PC-9 (cell line): Measurements from ENCODE around the gene FREM2. TPM values are rescaled to one million over a fixed set of nuclear protein-coding genes. Genes with fewer than 3 reads are reported as not detected.

Source experiments
- BruUV-seq: library from RNA; stranded (reverse); fragments of 400-500 nt; replicated peaks from 2 replicates; lab custom pipeline; 2021; lab: Mats Ljungman, UMichigan
- CTCF ChIA-PET: fragments of 300-600 bp; sonication (Branson Sonifier 250); formaldehyde crosslinking; loops from one replicate; lab custom pipeline; 2022; ENCODE audit warnings: antibody characterized with exemption; lab: Charles Lee
- POLR2A ChIA-PET: fragments of 300-600 bp; sonication (Branson Sonifier 250); formaldehyde crosslinking; loops from one replicate; lab custom pipeline; 2022; ENCODE audit warnings: antibody characterized with exemption; ENCODE audit not compliant: unreplicated experiment; lab: Charles Lee
- DNase-seq, 2 experiments: peaks; one replicate each; pipeline versions ENCODE4 v3.0.0 to v3.0.0-alpha.2; 2015 to 2022; ENCODE audit warnings: mixed read lengths in 1 of 2
- H2AFZ ChIP-seq: fragments of 200-600 bp; sonication (generic); 2 replicates; pipeline ENCODE4 v1.8.1; 2017; ENCODE audit warnings: antibody characterized with exemption
- H3F3A ChIP-seq: fragments of 200-600 bp; sonication (generic); 2 replicates; pipeline ENCODE4 v1.8.1; 2017; ENCODE audit warnings: antibody characterized with exemption, mild to moderate bottlenecking, low read depth; ENCODE audit not compliant: insufficient read depth
- H3K27ac ChIP-seq: fragments of 200-600 bp; sonication (generic); 2 replicates; pipeline ENCODE4 v1.6.1; 2016; ENCODE audit warnings: mixed run types
- H3K27me3 ChIP-seq: fragments of 200-600 bp; sonication (generic); 2 replicates; pipeline ENCODE4 v1.6.1; 2016; ENCODE audit warnings: low read depth, mixed run types; ENCODE audit not compliant: insufficient read depth
- H3K36me3 ChIP-seq: fragments of 200-600 bp; sonication (generic); 2 replicates; pipeline ENCODE4 v1.6.1; 2016; ENCODE audit warnings: low read depth, mixed run types
- H3K4me1 ChIP-seq: fragments of 200-600 bp; sonication (generic); replicated peaks from 2 replicates; pipeline ENCODE4 v1.6.1; 2016; ENCODE audit warnings: mixed run types; ENCODE audit not compliant: insufficient read depth
- H3K4me2 ChIP-seq: fragments of 200-600 bp; sonication (generic); 2 replicates; pipeline ENCODE4 v1.6.1; 2017; ENCODE audit warnings: mixed run types
- H3K4me3 ChIP-seq: fragments of 200-600 bp; sonication (generic); 2 replicates; pipeline ENCODE4 v1.6.1; 2016; ENCODE audit warnings: mixed run types
- H3K79me2 ChIP-seq: fragments of 200-600 bp; sonication (generic); 2 replicates; pipeline ENCODE4 v1.6.1; 2017; ENCODE audit warnings: low read depth, mixed run types
- H3K9me2 ChIP-seq: fragments of 200-600 bp; sonication (generic); 2 replicates; pipeline ENCODE4 v1.8.1; 2017; ENCODE audit warnings: mild to moderate bottlenecking; ENCODE audit not compliant: insufficient read depth
- H3K9me3 ChIP-seq: fragments of 200-600 bp; sonication (generic); 2 replicates; pipeline ENCODE4 v1.8.1; 2016; ENCODE audit warnings: low read depth; ENCODE audit not compliant: insufficient read depth
- H4K20me1 ChIP-seq: fragments of 200-600 bp; sonication (generic); 2 replicates; pipeline ENCODE4 v1.8.1; 2017; ENCODE audit not compliant: insufficient read depth
- CTCF ChIP-seq: fragments of 200-600 bp; sonication (generic); conservative IDR thresholded peaks from 2 replicates; pipeline ENCODE4 v1.6.1; 2017; ENCODE audit warnings: mixed run types, antibody characterized with exemption, mild to moderate bottlenecking, moderate library complexity
- EZH2 ChIP-seq: fragments of 200-600 bp; sonication (generic); IDR thresholded peaks from 2 replicates; pipeline ENCODE4 v1.8.0; 2017; ENCODE audit warnings: antibody characterized with exemption, low read depth
- intact Hi-C: fragments of 100-400 bp; cut with micrococcal nuclease; formaldehyde crosslinking; loops from one replicate; pipeline ENCODE4 v1.10.0; 2022; ENCODE audit not compliant: unreplicated experiment
- total RNA-seq: library from RNA; stranded (reverse); gene quantifications from 2 replicates; pipeline ENCODE4 v1.2.3, GENCODE V29; 2021

Gene FREM2
- total RNA-seq, 1 experiment from 2014 or later, result 0.65 TPM

DNA sequence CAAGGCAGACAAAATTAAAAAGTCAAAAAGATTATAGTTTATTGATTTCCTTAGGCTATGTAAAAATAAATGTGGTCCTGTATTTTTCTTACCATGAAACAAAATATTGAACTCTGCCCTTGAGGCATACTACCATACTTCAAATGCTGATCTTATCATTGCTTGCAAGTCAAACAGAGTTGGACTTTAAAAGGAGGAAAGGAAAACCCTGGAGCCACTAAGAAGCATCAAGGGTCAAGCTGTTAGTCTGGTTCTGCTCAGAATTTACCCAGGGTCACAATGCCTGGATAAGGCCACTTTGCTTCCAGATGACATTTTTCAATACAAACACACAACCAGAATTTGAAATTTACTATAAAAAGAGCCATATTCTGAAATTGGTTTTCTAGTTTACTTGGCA is 2.2 kb upstream of the FREM2 start:
- no peak for TF ChIP-seq CTCF
- TF ChIP-seq EZH2, result no peak
- Histone ChIP-seq H3K36me3 (no peaks in the 10 kb centered on the region), H3K4me3 (no peak overlapping the region), H3K4me1 (peaks cover 16% of the 10 kb centered on the region), H2AFZ (no peak overlapping the region), H3K4me2 (peak overlapping the region; percentile 34; the same call in 1 of the 2 replicates), H3K9me2 (no peaks in the 10 kb centered on the region), H4K20me1 (no peaks in the 10 kb centered on the region), H3K27me3 (no peaks in the 10 kb centered on the region), H3K79me2 (no peaks in the 10 kb centered on the region), H3F3A (peaks cover 4% of the 10 kb centered on the region; the same call in 1 of the 2 replicates), H3K27ac (no peak overlapping the region), H3K9me3 (no peaks in the 10 kb centered on the region)
- intact Hi-C loops, result loop anchor here (10.0 kb wide), 2 partner anchors 190 to 1040 kb away; no protein-coding TSS in a partner anchor
- no TSS peak for BruUV-seq
- ChIA-PET CTCF (no interaction called here), POLR2A (interaction anchor here (0.5 kb wide), 1 partner anchor 110 kb away, joined by 10 read pairs; no protein-coding TSS in a partner anchor)
- DNase-seq, result peak in 1 of 2 experiments; percentile 73

DNA sequence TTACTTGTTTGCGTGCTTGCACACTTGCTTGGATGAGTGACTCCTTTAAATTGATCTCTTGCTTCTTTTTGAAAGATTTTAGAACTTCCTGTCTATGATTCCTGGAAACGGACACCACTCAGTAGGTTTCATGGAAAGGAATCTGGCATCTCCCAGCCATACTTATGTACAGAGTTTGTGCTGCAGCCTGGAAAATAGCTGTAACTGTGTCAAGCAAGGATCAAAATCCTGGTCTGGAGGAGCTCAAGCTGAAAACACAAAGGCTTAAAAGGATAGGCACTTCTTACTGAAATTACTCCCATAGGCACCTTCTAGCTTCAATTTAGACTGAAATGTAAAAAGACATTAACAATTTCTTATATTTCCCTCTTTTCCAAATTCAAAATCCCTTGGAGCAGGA is 1.4 kb upstream of the FREM2 start:
- Histone ChIP-seq H3K36me3 (no peaks in the 10 kb centered on the region), H3K4me3 (peak overlapping the region; percentile 56; the same call in 1 of the 2 replicates), H4K20me1 (no peaks in the 10 kb centered on the region), H2AFZ (no peak overlapping the region), H3K4me2 (peak overlapping the region; percentile 78), H3K79me2 (no peaks in the 10 kb centered on the region), H3K9me2 (no peaks in the 10 kb centered on the region), H3K27me3 (no peaks in the 10 kb centered on the region), H3F3A (peaks cover 4% of the 10 kb centered on the region; the same call in 1 of the 2 replicates), H3K27ac (no peak overlapping the region), H3K4me1 (peaks cover 16% of the 10 kb centered on the region), H3K9me3 (no peaks in the 10 kb centered on the region)
- CTCF ChIA-PET, result interaction anchor here (0.7 to 1.4 kb wide), 3 partner anchors 139 to 229 kb away, joined by 3 to 10 read pairs (median 4); no protein-coding TSS in a partner anchor
- DNase-seq, result no peak
- TF ChIP-seq CTCF, result no peak
- TF ChIP-seq EZH2, result no peak
- no TSS peak for BruUV-seq
- POLR2A ChIA-PET, result no interaction called here
- intact Hi-C loops, result loop anchor here (10.0 kb wide), 2 partner anchors 189 to 1041 kb away; no protein-coding TSS in a partner anchor

- ChIA-PET CTCF (interaction anchor here (0.6 to 1.4 kb wide), 7 partner anchors 77 to 1151 kb away, joined by 3 to 10 read pairs (median 4); no protein-coding TSS in a partner anchor), POLR2A (interaction anchor here (0.6 kb wide), 1 partner anchor 1029 kb away, joined by 4 read pairs; no protein-coding TSS in a partner anchor)
- peak overlapping the region; percentile 78 for H3K4me2 ChIP-seq
- DNase-seq, result peak; percentile 53 to 90
- 0 out of 2 replicates have a peak overlapping the region, but pooled peaks have one; percentile 9 for H3K27ac ChIP-seq
- peaks cover 16% of the 10 kb centered on the region for H3K4me1 ChIP-seq
- H3F3A ChIP-seq, result peaks cover 4% of the 10 kb centered on the region; the same call in 1 of the 2 replicates
- H3K9me2 ChIP-seq, result no peaks in the 10 kb centered on the region
- peak overlapping the region; percentile 89 for H2AFZ ChIP-seq
- peak overlapping the region; percentile 56 for H3K4me3 ChIP-seq
- intact Hi-C loops, result loop anchor here (2.0 to 10.0 kb wide), 3 partner anchors 189 to 1041 kb away; no protein-coding TSS in a partner anchor
- TF ChIP-seq CTCF (peak; percentile 57), EZH2 (no peak)
- no peaks in the 10 kb centered on the region for H3K9me3 ChIP-seq
- H3K36me3 ChIP-seq, result no peaks in the 10 kb centered on the region
- no peaks in the 10 kb centered on the region for H3K27me3 ChIP-seq
- H3K79me2 ChIP-seq, result no peaks in the 10 kb centered on the region
- BruUV-seq, result no TSS peak
- H4K20me1 ChIP-seq, result no peaks in the 10 kb centered on the region
Measured at GRCh38 chr13:38685974-38686576, 802 bp upstream of the FREM2 start.
